Measurements from ENCODE around the gene B4GALT7. TPM values are rescaled to one million over a fixed set of nuclear protein-coding genes. Genes with fewer than 3 reads are reported as not detected.

Gene B4GALT7
- total and polyA plus RNA-seq, 2 experiments from 2014 or later: 35.2 to 53.5 TPM

GRCh38 chr5:177591690-177592009 lies 8.3 kb upstream of the B4GALT7 start:
- Histone ChIP-seq H3K9ac (peak overlapping the region; percentile 99), H4K20me1 (ENCODE audit: insufficient read depth) (no peaks in the 10 kb centered on the region), H2AFZ (peak overlapping the region; percentile 88), H3K36me3 (ENCODE audit: low read depth) (peaks cover 27% of the 10 kb centered on the region; the same call in 1 of the 2 replicates), H3K27me3 (replicated peaks; ENCODE audit: insufficient read depth) (peaks cover 31% of the 10 kb centered on the region), H3K4me2 (ENCODE audit: unreplicated experiment) (peak overlapping the region; percentile 96), H3K9me3 (ENCODE audit: low read depth) (no peaks in the 10 kb centered on the region), H3K9me2 (ENCODE audit: insufficient read depth) (no peaks in the 10 kb centered on the region), H3K4me3 (peak overlapping the region; percentile 97), H3K79me2 (ENCODE audit: insufficient read depth) (peaks cover 32% of the 10 kb centered on the region), H3K4me1 (ENCODE audit: insufficient read depth) (no peaks in the 10 kb centered on the region), H3F3A (ENCODE audit: insufficient read depth) (peaks cover 21% of the 10 kb centered on the region), H3K27ac (no peak overlapping the region)
- 12 to 15% methylated on average over 8 of the region's 8 CpGs for WGBS, 2 experiments (ENCODE audit: low coverage in 1 of 2, low lambda C conversion rate in 2 of 2, missing lambda C conversion rate in 2 of 2)
- TF ChIP-seq EZH2phosphoT487 (IDR thresholded peaks at IDR 0.05; ENCODE audit: insufficient read depth, low read depth): no peak
- no peak for TF ChIP-seq EZH2 (IDR thresholded peaks at IDR 0.05; ENCODE audit: insufficient read depth, poor library complexity, severe bottlenecking)
- in situ Hi-C loops (cut with MboI): no loop called here
- DNase-seq: no peak

- H3K9me3 ChIP-seq (ENCODE audit: low read depth): no peaks in the 10 kb centered on the region
- peak within 1 kb of the TSS; percentile 88 for H2AFZ ChIP-seq
- peaks cover 32% of the 10 kb centered on the region for H3K79me2 ChIP-seq (ENCODE audit: insufficient read depth)
- no peaks in the 10 kb centered on the region for H3K4me1 ChIP-seq (ENCODE audit: insufficient read depth)
- no peaks in the 10 kb centered on the region for H4K20me1 ChIP-seq (ENCODE audit: insufficient read depth)
- H3K27ac ChIP-seq: peak within 1 kb of the TSS; percentile 89
- H3K9me2 ChIP-seq (ENCODE audit: insufficient read depth): no peaks in the 10 kb centered on the region
- WGBS, 2 experiments (ENCODE audit: low coverage in 1 of 2, low lambda C conversion rate in 2 of 2, missing lambda C conversion rate in 2 of 2): 0% methylated on average over 54 to 70 of the region's 71 CpGs
- H3K9ac ChIP-seq: peak within 1 kb of the TSS; percentile 99
- H3K4me2 ChIP-seq (ENCODE audit: unreplicated experiment): peak within 1 kb of the TSS; percentile 96
- peak; percentile 93 for DNase-seq
- in situ Hi-C loops (cut with MboI): no loop called here
- H3K27me3 ChIP-seq (replicated peaks; ENCODE audit: insufficient read depth): peaks cover 30% of the 10 kb centered on the region
- peak within 1 kb of the TSS; percentile 97 for H3K4me3 ChIP-seq
- TF ChIP-seq EZH2 (IDR thresholded peaks at IDR 0.05; ENCODE audit: insufficient read depth, poor library complexity, severe bottlenecking) (no peak), EZH2phosphoT487 (IDR thresholded peaks at IDR 0.05; ENCODE audit: insufficient read depth, low read depth) (no peak)
- H3F3A ChIP-seq (ENCODE audit: insufficient read depth): peaks cover 21% of the 10 kb centered on the region
- H3K36me3 ChIP-seq (ENCODE audit: low read depth): peaks cover 27% of the 10 kb centered on the region; the same call in 1 of the 2 replicates
Measured at GRCh38 chr5:177592010-177592834, 7.7 kb upstream of the B4GALT7 start, which contains the start of gene TMED9. TMED9 (plus strand) TSS chr5:177592203; CDS start chr5:177592215, 12 bp downstream.

GRCh38 chr5:177592905-177593304 lies 7.0 kb upstream of the B4GALT7 start:
- Histone ChIP-seq H3K27me3 (replicated peaks; ENCODE audit: insufficient read depth) (peaks cover 25% of the 10 kb centered on the region), H3K9ac (peak overlapping the region; percentile 99), H3K27ac (peak overlapping the region; percentile 89; the same call in 1 of the 2 replicates), H3K36me3 (ENCODE audit: low read depth) (peaks cover 27% of the 10 kb centered on the region; the same call in 1 of the 2 replicates), H3K79me2 (ENCODE audit: insufficient read depth) (peaks cover 32% of the 10 kb centered on the region), H2AFZ (peak overlapping the region; percentile 88; the same call in 1 of the 2 replicates), H3K4me1 (ENCODE audit: insufficient read depth) (no peaks in the 10 kb centered on the region), H3F3A (ENCODE audit: insufficient read depth) (peaks cover 26% of the 10 kb centered on the region), H3K4me3 (peak overlapping the region; percentile 97), H4K20me1 (ENCODE audit: insufficient read depth) (no peaks in the 10 kb centered on the region), H3K4me2 (ENCODE audit: unreplicated experiment) (peak overlapping the region; percentile 96), H3K9me2 (ENCODE audit: insufficient read depth) (no peaks in the 10 kb centered on the region), H3K9me3 (ENCODE audit: low read depth) (no peaks in the 10 kb centered on the region)
- TF ChIP-seq EZH2 (IDR thresholded peaks at IDR 0.05; ENCODE audit: insufficient read depth, poor library complexity, severe bottlenecking) (no peak), EZH2phosphoT487 (IDR thresholded peaks at IDR 0.05; ENCODE audit: insufficient read depth, low read depth) (no peak)
- in situ Hi-C loops (cut with MboI): no loop called here
- WGBS, 2 experiments (ENCODE audit: low coverage in 1 of 2, low lambda C conversion rate in 2 of 2, missing lambda C conversion rate in 2 of 2): 55 to 61% methylated on average over 13 of the region's 13 CpGs
- no peak for DNase-seq

GRCh38 chr5:177593511-177593910 lies 6.4 kb upstream of the B4GALT7 start:
- in situ Hi-C loops (cut with MboI): no loop called here
- Histone ChIP-seq H3F3A (ENCODE audit: insufficient read depth) (peaks cover 30% of the 10 kb centered on the region), H3K4me2 (ENCODE audit: unreplicated experiment) (peak overlapping the region; percentile 96), H4K20me1 (ENCODE audit: insufficient read depth) (no peaks in the 10 kb centered on the region), H3K9me3 (ENCODE audit: low read depth) (no peaks in the 10 kb centered on the region), H2AFZ (no peak overlapping the region), H3K4me1 (ENCODE audit: insufficient read depth) (no peaks in the 10 kb centered on the region; the same call in 1 of the 2 replicates), H3K9me2 (ENCODE audit: insufficient read depth) (no peaks in the 10 kb centered on the region), H3K27me3 (replicated peaks; ENCODE audit: insufficient read depth) (peaks cover 24% of the 10 kb centered on the region), H3K4me3 (peak overlapping the region; percentile 97), H3K9ac (peak overlapping the region; percentile 99), H3K36me3 (ENCODE audit: low read depth) (peaks cover 27% of the 10 kb centered on the region; the same call in 1 of the 2 replicates), H3K79me2 (ENCODE audit: insufficient read depth) (peaks cover 32% of the 10 kb centered on the region), H3K27ac (no peak overlapping the region)
- WGBS, 2 experiments (ENCODE audit: low coverage in 1 of 2, low lambda C conversion rate in 2 of 2, missing lambda C conversion rate in 2 of 2): 98% methylated on average over 3 of the region's 3 CpGs
- DNase-seq: no peak
- TF ChIP-seq EZH2 (IDR thresholded peaks at IDR 0.05; ENCODE audit: insufficient read depth, poor library complexity, severe bottlenecking): no peak
- TF ChIP-seq EZH2phosphoT487 (IDR thresholded peaks at IDR 0.05; ENCODE audit: insufficient read depth, low read depth): no peak

Measured in GM23248 (cell line).